ENCODE results near the gene DRG2. TPM values are rescaled to one million over a fixed set of nuclear protein-coding genes. Genes with fewer than 3 reads are reported as not detected.

The DRG2 gene
- total and polyA plus RNA-seq, 2 of the 13 experiments (the other 11 are each of a cell fraction or from before 2014, with no cell fraction given): 20.1 to 26.6 TPM

DNA sequence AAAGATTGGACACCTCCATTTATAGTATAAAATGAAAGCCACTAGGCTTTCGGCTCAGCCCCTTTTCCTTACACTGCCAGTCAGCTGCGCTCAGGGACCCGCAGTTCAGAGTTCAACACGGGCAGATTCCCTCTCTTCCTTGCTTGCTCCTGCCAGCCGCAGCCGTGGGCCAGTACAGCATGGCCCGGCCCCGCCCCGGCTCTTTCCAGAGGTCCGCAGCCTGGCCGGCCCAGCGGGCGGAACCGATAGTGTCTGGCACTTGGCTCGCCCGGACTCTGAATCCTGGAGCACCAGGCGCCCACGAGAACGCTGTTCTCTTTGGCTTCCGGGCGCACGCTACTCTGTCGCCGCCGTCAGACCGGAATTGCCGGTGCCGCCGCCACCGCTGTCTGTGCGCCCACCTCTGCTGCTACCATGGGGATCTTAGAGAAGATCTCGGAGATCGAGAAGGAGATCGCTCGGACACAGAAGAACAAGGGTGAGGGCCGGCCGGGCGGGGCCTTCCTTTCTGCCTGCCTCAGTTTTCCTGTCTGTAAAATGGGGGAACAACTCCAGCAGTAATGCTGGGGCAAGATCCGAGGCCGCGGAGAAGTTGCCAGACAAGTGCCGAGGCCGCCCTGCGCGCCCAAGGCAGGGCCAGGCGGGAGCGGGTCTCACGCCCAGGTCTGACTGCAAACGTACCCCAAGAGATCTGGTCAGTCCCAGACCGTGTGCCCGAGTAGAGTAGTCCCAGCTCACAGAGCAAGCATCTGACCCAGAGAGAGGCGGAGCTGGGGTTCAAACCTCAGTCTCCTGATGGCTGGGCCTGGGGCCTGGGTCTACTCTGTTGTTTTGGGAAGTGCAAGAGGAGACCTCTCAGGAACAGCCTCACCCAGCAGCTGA is at the start of gene DRG2 (continued):
- TF ChIP-seq, protein P1, sequence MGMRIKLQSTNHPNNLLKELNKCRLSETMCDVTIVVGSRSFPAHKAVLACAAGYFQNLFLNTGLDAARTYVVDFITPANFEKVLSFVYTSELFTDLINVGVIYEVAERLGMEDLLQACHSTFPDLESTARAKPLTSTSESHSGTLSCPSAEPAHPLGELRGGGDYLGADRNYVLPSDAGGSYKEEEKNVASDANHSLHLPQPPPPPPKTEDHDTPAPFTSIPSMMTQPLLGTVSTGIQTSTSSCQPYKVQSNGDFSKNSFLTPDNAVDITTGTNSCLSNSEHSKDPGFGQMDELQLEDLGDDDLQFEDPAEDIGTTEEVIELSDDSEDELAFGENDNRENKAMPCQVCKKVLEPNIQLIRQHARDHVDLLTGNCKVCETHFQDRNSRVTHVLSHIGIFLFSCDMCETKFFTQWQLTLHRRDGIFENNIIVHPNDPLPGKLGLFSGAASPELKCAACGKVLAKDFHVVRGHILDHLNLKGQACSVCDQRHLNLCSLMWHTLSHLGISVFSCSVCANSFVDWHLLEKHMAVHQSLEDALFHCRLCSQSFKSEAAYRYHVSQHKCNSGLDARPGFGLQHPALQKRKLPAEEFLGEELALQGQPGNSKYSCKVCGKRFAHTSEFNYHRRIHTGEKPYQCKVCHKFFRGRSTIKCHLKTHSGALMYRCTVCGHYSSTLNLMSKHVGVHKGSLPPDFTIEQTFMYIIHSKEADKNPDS (CRISPR knock-in tag; IDR thresholded peaks at IDR 0.05): peak; percentile 77; the same call in 1 of the 2 replicates
- TF ChIP-seq ZNF550 (CRISPR knock-in tag; IDR thresholded peaks at IDR 0.05; ENCODE audit: borderline replicate concordance): no peak
- peak; percentile 64; the same call in 1 of the 2 replicates for TF ChIP-seq HNF4G (IDR thresholded peaks at IDR 0.05; ENCODE audit: borderline replicate concordance, low read depth, low read length)
- no peak for TF ChIP-seq HNF4G (CRISPR knock-in tag; IDR thresholded peaks at IDR 0.05; ENCODE audit: borderline replicate concordance, low read depth)
- TF ChIP-seq ZNF563 (CRISPR knock-in tag; IDR thresholded peaks at IDR 0.05): peak; percentile 88
- TF ChIP-seq, protein P2, sequence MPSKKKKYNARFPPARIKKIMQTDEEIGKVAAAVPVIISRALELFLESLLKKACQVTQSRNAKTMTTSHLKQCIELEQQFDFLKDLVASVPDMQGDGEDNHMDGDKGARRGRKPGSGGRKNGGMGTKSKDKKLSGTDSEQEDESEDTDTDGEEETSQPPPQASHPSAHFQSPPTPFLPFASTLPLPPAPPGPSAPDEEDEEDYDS (CRISPR knock-in tag; IDR thresholded peaks at IDR 0.05): peak; percentile 79
- TF ChIP-seq, protein P3, sequence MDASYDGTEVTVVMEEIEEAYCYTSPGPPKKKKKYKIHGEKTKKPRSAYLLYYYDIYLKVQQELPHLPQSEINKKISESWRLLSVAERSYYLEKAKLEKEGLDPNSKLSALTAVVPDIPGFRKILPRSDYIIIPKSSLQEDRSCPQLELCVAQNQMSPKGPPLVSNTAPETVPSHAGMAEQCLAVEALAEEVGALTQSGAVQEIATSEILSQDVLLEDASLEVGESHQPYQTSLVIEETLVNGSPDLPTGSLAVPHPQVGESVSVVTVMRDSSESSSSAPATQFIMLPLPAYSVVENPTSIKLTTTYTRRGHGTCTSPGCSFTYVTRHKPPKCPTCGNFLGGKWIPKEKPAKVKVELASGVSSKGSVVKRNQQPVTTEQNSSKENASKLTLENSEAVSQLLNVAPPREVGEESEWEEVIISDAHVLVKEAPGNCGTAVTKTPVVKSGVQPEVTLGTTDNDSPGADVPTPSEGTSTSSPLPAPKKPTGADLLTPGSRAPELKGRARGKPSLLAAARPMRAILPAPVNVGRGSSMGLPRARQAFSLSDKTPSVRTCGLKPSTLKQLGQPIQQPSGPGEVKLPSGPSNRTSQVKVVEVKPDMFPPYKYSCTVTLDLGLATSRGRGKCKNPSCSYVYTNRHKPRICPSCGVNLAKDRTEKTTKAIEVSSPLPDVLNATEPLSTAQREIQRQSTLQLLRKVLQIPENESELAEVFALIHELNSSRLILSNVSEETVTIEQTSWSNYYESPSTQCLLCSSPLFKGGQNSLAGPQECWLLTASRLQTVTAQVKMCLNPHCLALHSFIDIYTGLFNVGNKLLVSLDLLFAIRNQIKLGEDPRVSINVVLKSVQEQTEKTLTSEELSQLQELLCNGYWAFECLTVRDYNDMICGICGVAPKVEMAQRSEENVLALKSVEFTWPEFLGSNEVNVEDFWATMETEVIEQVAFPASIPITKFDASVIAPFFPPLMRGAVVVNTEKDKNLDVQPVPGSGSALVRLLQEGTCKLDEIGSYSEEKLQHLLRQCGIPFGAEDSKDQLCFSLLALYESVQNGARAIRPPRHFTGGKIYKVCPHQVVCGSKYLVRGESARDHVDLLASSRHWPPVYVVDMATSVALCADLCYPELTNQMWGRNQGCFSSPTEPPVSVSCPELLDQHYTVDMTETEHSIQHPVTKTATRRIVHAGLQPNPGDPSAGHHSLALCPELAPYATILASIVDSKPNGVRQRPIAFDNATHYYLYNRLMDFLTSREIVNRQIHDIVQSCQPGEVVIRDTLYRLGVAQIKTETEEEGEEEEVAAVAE (CRISPR knock-in tag; IDR thresholded peaks at IDR 0.05; ENCODE audit: borderline replicate concordance): peak; percentile 92; the same call in 1 of the 2 replicates
- TF ChIP-seq SAFB2 (CRISPR knock-in tag; IDR thresholded peaks at IDR 0.05; ENCODE audit: borderline replicate concordance, low read depth): peak; percentile 75; the same call in 1 of the 2 replicates
- peak; percentile 91 for TF ChIP-seq ZNF205 (CRISPR knock-in tag; IDR thresholded peaks at IDR 0.05)
- peak; percentile 84; the same call in 1 of the 2 replicates for TF ChIP-seq ZSCAN20 (CRISPR knock-in tag; IDR thresholded peaks at IDR 0.05; ENCODE audit: borderline replicate concordance)
- peak; percentile 88 for TF ChIP-seq SKI (IDR thresholded peaks at IDR 0.05; ENCODE audit: partially characterized antibody)
- TF ChIP-seq, protein P4, sequence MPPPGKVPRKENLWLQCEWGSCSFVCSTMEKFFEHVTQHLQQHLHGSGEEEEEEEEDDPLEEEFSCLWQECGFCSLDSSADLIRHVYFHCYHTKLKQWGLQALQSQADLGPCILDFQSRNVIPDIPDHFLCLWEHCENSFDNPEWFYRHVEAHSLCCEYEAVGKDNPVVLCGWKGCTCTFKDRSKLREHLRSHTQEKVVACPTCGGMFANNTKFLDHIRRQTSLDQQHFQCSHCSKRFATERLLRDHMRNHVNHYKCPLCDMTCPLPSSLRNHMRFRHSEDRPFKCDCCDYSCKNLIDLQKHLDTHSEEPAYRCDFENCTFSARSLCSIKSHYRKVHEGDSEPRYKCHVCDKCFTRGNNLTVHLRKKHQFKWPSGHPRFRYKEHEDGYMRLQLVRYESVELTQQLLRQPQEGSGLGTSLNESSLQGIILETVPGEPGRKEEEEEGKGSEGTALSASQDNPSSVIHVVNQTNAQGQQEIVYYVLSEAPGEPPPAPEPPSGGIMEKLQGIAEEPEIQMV (CRISPR knock-in tag; IDR thresholded peaks at IDR 0.05; ENCODE audit: low read depth): peak; percentile 94
- TF ChIP-seq, protein P5, sequence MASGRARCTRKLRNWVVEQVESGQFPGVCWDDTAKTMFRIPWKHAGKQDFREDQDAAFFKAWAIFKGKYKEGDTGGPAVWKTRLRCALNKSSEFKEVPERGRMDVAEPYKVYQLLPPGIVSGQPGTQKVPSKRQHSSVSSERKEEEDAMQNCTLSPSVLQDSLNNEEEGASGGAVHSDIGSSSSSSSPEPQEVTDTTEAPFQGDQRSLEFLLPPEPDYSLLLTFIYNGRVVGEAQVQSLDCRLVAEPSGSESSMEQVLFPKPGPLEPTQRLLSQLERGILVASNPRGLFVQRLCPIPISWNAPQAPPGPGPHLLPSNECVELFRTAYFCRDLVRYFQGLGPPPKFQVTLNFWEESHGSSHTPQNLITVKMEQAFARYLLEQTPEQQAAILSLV (CRISPR knock-in tag; IDR thresholded peaks at IDR 0.05; ENCODE audit: borderline replicate concordance): peak; percentile 83; the same call in 1 of the 2 replicates
- TF ChIP-seq KLF11 (CRISPR knock-in tag; IDR thresholded peaks at IDR 0.05): peak; percentile 93
- TF ChIP-seq HNF4A (CRISPR knock-in tag; IDR thresholded peaks at IDR 0.05): peak; percentile 95
- peak; percentile 90; the same call in 1 of the 2 replicates for TF ChIP-seq SIN3A (IDR thresholded peaks at IDR 0.05; ENCODE audit: borderline replicate concordance, low read depth, low read length)
- peak; percentile 100 for TF ChIP-seq ZSCAN22 (CRISPR knock-in tag; IDR thresholded peaks at IDR 0.05)
- TF ChIP-seq ZNF724P (CRISPR knock-in tag; IDR thresholded peaks at IDR 0.05; ENCODE audit: borderline replicate concordance): 0 out of 2 replicates have a peak, but pooled peaks have one; percentile 20

Data from HepG2 (cell line).